SKM-1 (cell line): ENCODE results near the gene C10orf143.
A peak's percentile ranks its signal among the peaks of the same experiment; 100 is the strongest.
"Not testable (repeated sequence)": the region's sequence is repeated elsewhere in the genome, so short reads cannot be mapped to it uniquely, and the experiment has no call there.

Experiments used
- DNase-seq: peaks from one replicate; lab custom pipeline; 2025; ENCODE audit not compliant: unreplicated experiment; lab: John Stamatoyannopoulos, UW

C10orf143 gene

DNA sequence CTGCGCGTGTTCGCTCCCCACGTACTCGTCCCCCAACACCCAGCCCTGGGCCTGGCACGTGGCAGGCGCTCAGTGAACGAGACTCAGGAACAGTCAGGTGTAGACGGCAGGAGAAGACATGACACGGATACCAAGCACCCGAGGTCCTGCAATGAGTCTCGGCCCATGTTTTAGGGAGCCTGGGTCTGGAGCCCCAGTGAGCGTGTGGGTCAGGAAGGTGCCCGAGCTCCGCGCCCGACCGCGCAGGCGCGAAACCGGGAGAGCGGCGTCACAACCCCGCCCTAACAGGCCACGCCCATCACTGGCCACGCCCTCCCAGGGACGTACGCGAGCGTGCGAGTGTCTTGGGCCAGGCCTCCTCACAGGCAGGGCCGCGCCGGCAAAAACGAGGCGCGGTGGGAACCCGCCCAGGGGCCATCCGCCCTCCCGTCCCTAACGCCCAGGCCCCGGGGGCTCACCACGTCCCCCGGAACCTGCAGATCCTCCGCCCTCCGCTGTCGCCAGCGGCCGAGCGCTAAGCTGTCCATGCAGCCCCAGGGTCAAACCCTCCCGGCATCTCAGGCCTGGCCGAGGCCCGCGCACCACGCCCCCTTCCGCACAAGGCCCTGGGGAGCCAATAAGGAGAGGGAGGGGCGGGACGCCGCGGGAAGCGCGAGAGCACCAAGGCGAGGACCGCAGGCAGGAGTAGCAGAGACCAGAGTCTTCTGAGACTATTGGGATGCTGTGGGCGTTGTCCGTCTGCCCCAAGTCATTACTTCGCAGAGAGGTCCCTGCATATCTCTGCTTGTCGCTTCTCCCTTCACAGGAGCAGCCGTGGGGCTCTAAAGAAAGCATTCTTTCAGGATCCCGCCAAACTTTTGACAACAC is at the start of gene C10orf143:
Gene C10orf143, minus strand, starts transcription at position 585 of the 867 bp plus-strand sequence. Its CDS starts 58 bp downstream, at position 527.
- DNase-seq = peak; percentile 91

DNA sequence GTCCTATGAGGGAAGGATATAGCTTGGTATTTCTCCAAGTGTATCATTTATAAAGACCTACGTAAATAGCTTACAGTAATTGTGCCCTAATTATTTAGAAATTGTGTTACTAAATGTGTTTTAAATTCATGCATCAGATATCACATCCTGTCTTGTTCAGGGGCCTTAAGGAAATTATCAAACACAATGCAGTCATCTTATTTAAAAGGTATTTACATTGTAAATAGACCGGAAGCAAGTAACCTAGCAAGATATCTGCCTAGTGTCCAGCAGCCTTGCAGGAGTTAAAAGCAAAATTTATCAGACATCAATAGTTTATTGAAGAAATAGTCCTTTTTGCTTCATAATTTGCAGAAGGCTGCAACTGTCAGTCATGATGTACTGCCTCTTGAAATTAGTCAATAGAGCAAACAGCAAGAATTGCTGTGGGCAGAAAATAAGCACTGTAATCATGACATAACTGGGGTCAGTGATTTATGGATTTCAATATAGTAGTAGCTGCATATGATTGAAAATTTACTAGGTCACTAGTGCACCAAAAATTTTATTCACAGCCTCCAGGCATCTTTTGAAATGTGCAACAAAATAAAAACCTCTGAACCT is 48.7 kb upstream of the C10orf143 start:
- no peak for DNase-seq

DNA sequence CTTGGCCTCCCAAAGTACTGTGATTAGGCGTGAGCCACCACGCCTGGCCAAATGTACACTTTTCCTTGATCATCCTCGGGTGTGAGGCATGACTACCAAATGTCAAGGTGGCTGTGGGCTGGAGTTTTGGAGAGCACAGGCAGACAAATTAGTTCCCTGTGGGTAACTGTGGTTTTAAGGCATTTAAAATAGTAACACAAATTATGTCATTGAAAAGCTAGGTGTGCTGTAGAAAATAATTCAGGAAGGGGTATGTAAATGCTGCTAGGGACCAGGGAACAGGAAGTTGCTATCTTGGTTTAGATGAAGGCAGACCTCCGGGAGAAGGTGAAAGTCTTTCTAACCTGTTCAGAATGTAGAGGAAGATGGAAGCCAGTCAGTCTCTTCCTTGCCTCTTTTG is 35.4 kb upstream of the C10orf143 start:
- no peak for DNase-seq

DNA sequence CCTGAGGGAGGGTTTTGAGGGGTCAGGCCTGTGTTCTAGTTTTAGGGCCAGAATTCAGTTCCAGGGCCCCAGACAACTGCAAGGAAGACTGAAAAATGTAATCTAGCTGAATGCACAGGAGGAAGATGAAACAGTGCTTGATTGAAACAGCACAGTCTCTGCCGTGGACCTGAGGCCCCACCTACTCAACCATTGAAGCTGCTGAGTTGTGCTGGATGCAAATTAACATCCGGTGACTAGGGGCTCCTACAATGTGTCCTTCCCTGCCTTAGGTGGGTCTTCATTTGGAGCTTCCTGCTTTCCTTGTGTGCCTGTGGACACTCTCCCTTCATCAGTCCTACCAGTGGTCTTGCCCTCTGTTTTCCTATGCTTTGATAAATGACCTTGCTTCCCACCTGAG is 31.2 kb upstream of the C10orf143 start:
- DNase-seq = no peak

DNA sequence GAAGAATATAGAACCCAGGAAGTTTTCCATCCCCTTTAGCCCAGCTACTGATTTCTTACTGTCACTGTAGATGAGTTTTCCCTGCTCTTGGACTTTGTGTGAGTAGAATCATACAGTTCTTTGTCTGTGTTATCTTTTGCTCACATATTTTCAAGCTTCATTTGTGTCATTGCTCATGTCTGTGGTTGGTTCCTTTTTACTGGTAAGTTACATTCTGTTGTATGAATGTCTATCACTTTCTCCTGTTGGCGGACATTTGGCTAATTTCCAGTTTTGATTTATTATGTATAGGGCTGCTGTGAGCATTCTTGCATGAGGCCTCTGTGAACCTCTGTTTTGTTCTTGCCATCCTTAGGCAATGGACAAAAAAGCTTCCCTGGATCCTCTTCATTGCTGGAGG is 30.8 kb upstream of the C10orf143 start:
- no peak for DNase-seq

DNA sequence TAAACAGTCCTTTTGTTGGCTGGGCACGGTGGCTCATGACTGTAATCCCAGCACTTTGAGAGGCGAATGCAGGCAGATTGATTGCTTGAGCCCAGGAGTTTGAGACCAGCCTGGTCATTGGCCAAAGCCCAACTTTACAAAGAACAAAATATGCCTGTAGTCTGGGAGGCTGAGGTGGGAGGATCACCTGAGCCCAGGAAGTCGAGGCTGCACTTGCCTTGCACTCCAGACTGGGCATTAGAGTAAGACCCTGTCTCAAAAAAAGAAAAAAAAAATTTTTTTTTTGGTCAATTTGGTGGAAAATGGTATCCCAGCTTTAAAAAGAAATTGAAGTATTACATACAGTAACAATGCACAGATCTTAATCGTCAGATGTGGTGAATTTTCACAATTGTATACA is 30.4 kb upstream of the C10orf143 start:
- DNase-seq = no peak

DNA sequence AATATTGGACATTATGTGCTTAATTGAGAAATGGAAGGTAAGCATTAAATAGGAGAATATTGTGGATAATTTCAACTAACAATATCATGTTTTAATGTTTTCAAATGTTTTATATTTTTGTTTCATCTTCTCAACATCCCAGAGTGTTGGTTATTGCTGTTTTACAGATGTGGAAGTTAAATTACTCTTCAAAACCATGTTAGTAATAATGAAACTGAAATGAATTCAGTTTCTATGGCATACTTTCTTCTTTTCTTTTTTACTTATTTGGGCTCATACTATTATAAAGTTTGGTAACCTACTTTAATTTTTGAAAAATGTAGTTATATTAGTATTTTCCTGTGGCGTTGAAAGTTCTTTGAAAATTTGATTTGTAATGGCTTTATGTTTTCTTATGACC is 29.8 kb upstream of the C10orf143 start:
- DNase-seq = no peak

DNA sequence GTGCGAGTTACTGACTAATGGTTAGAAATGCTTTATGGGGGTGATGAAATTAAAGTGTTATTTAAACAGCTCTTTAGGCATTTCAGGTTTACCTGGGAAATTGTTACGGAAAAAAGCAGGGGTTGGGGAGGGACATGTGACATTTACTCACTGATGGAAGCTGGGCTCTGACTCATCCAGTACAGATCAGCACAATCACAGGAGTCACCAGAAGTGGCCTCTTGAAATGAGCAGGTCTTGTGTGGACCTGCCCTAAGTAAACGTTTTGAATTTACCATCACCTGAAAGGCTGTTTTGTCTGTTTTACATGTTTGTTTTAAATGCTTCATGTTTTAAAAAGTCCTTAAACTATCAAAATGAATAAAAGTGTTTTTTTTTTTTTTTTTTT is 27.8 kb upstream of the C10orf143 start:
- no peak for DNase-seq

DNA sequence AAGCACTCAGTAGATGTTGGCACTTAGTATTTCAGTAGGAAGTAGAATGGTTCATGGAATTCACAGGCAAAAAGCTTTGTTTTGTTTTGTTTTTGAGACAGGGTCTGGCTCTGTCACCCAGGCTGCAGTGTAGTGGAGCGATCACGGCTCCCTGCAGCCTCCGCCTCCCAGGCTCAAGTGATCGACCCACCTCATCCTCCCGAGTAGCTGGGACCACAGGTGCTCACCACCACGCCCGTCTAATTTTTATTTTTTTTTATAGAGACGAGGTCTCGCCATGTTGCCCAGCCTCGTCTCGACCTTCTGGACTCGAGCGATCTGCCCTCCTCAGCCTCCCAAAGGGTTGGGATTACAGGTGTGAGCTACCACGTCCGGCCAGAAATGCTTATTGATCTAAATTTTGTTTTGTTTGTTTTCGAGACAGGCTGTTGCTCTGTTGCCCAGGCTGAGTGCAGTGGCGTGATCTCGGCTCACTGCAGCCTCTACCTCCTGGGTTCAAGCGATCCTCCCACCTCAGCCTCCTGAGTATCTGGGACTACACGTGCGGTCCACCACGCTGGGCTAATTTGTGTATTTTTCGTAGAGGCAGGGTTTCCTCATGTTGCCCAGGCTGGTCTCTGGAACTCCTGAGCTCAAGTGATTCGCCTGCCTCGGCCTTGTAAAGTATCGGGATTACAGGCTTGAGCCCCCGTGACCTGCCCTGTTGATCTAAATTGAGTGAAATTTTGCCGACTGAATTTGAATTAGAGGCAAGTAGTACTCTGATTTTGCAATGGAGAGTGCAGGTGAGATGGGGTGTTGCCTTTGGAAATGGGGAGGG is 27.2 kb upstream of the C10orf143 start:
- DNase-seq = no peak

DNA sequence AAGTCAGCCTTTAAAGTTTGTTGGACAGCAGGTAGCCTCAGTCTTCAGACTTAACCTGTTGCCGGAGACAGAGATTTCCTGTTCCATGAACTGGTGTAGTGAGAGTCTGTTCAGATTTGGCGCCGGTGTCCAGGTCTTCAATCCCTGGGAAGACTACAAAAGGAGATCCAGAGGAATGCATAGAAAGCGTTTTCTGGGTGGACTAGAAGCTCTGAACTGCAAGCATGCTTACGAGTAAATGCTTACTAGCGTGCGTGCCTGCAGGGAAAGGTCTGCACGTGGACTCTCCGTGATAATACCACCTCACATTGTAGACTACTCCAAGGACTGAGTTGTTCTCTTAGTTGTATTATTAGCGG is 26.4 kb upstream of the C10orf143 start:
- DNase-seq = no peak

DNA sequence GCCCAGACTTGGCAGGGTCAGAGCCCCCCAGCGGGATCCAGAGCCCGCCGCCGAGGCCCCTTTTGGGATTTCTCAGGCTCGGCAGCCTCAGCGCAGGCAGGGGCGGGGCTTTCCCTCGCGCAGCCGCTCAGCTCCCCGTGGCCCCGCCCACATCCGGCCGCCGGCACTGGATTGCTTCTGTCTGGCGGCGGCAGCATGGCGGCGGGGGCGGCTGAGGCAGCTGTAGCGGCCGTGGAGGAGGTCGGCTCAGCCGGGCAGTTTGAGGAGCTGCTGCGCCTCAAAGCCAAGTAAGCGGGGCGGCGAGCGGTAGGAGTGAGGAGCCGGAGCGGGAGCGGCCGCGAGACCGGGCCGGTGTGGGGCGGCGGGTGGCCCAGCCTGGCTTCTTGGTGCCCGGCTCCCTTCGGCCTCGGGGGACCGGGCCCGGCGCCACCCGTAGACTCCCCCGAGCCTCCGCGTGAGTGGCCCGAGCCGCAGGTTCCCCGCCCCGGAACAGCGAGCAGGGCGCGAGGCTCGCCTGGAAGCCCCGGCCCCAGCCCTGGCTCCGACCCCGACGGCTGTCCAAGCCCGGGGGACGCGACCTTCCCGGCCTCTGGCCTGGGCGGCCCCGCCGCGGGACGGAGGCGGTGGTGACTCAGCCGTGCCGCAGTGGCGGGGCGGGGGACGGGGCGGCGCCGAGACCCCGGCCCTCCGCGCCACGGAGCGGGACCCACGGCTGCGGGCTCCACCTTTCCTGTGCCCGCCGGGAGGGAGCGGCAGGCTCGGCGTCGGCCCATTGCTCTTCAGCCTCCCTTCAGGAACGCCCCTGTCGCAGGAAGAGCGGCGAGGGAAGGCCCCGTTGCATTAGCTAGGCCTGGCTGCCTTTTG is 25.8 kb upstream of the C10orf143 start, which contains the start of gene GLRX3:
Gene GLRX3, plus strand, starts transcription at position 166 of the 864 bp plus-strand sequence. Its CDS starts 30 bp downstream, at position 196.
- peak; percentile 78 for DNase-seq

DNA sequence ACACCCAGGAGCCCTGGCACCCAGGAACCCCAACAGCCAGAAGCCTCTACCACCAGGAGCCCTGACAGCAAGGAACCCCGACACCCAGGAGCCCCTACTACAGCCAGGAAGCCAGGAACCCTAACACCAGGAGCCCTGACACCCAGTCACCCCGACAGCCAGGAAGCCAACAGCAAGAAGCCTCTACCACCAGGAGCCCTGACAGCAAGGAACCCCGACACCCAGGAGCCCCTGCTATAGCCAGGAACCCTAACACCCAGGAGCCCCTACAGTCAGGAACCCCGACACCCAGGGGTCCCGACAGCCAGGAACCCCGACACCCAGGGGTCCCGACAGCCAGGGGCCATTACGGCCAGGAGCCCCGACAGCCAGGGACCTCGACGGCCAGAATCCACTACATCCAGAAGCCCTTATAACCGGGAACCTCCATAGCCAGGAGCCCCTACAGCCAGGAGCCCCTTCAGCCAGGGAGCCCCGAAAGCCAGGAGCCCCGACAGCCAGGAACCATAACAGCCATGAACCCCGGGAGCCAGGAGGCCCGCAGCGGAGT is 25.1 kb upstream of the C10orf143 start:
- no peak for DNase-seq

DNA sequence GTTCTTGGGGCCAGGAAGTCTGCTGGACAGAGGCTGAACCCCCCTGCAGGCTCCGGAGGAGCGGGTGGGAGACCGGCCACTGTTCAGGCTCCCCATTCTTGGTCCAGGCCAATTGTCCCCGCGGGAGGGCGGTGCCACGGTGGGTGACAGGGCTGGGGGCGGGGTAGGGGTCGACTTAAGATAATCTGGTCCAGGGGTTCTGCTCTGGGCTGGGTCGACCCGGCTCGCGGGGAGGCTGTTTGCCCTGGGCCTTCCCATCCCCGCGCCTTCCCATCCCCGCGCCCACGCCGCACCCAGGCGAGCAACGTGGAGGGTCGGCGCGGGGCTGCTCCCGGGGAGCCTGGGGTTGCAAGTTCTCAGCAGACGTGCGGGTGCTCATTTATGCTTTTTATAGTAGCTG is 18.3 kb upstream of the C10orf143 start:
- DNase-seq = no peak

DNA sequence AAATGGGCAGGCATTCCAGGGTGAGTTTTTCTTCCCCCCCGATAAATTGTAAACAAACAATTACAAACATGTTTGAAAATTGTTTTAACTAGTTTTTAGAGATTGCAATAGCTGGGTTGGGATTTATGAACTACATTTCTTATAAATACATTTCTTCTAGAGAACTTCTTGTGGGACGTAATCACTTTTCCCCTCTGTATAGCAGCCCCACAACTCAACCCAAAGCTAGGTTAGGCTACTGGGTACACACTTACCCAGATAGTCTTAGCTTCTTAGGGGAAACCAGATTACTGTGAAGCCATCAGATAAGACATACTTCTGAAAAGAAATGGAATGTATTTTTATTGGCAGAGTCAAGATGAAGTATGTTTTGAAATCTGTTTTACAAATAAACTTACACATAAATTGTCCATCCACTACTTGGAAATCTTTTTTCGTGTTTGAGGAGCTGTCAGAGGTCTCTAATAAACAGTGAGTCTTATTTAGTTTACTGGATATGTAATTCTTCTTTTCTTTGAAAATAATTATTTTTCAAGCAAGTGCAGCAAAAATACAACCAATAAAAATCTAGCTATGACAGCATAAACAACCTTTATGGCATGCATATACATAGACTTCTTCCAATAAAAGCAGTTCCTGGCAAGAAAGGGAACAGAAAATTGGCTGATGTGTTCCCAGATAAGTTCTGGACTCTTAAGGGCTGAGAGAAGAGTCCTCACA is 17.6 kb upstream of the C10orf143 start:
- DNase-seq = no peak

DNA sequence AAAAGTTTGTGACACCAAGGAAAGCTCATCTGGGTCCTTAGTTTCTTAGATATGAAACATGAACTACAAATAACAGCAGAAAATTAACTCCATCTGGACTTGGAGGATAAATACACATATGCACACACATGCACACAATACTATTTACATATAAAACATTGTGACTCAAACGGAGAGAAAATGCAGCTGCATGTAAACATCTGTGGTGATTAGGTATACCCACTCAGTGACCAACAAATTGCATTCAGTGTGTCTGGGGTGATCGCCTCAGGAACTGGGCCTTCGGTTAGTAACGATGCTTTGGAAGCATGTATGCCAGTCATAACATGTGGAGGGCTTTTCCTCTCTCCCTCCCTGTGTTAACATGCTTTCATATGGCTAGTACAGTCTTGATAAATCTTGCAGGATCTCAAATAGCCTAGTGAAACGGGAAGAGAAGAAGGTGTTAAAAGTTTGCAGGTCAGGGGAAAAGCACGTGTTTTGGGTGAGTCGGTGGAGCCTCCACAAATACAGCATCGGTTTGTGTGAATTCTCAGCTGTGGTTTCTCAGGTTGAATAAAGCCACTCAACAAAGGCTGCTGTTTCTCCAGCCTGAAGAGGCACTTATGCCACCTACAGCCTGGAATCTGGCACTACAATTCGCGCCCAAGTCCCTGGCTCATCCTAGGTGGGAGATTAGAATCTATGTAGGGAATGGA is 16.9 kb upstream of the C10orf143 start:
- peak; percentile 8 for DNase-seq

DNA sequence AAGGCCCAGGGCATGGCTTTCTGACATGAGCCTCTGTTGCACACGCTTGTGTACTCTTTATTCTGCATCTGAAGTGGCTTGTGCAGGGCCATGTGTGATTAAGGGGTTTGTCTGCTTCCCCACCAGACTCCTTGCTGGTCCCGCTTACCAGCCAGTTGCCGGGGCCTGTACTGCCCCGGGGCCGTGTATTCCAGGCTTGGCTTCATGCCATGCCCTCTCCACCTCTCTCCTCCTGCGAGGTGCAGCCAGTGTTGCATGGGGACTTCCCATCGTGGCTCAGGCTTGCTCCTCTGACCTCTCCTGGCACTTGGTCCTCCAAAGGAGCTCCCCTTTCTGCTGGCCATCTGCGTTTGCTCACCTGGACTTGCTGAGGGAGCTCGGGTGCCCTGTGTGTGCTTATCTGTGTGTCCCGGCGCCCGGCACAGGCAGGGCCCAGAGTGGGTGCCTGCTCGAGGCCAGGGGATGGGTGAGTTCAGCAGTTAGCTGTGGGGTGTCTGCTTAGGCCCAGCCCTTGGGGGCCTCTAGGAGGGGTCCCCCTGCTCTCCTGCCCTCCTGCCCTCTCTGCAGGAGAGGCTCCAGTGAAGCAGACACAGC is 11.0 kb upstream of the C10orf143 start:
- no peak for DNase-seq

DNA sequence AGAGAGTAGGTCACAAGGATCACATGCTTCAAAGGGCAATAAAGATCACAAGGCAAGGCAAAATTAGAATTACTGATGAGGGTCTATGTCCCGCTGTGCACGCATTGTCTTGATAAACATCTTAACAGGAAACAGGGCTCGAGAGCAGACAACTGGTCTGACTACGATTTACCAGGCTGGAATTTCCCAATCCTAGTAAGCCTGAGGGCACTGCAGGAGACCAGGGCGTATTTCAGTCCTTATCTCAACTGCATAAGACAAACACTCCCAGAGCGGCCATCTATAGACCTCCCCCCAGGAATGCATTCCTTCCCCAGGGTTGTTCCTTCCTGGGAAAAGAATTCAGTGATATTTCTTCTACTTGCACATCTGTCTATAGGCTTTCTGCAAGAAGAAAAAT is 6.9 kb upstream of the C10orf143 start:
- not testable (repeated sequence) for DNase-seq

DNA sequence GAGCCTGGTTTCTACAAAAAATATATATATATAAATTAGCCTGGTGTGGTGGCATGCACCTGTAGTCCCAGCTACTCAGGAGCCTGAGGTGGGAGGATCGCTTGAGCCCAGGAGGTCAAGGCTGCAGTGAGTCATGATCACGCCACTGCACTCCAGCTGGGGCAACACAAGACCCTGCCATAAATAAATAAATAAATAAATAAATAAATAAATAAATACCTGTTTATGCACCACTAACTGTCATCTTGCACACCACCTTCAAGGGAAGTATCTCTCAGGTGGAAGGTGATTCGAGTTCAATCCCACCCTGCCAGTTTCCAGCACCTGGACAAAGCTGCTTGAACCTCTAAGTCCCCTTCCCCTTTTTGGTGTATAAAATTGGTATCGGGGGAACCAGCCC is 6.3 kb upstream of the C10orf143 start:
- DNase-seq = not testable (repeated sequence)

DNA sequence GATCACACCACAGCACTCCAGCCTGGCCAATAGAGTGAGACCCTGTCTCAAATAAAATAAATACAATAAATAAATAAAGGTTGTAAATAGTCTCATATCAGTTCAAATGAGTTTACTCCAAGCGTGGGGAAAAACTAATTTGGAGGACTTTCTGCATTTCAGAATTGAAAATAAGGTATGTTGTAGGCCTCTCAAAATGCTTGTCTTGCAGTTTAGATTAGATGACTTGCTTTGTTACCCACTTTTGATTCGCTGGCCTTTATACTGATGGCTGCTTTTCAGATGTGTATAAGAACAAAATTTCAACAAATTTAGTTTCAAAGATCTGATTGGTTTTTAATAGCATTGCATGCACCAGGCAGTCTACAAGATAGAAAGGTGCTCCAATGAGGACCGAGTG is 2.2 kb upstream of the C10orf143 start:
- no peak for DNase-seq
